ENCODE data around the gene VPS9D1. TPM values are rescaled to one million over a fixed set of nuclear protein-coding genes. Genes with fewer than 3 reads are reported as not detected.

VPS9D1 gene
- polyA plus RNA-seq, 1 experiment, result 15.6 TPM

DNA sequence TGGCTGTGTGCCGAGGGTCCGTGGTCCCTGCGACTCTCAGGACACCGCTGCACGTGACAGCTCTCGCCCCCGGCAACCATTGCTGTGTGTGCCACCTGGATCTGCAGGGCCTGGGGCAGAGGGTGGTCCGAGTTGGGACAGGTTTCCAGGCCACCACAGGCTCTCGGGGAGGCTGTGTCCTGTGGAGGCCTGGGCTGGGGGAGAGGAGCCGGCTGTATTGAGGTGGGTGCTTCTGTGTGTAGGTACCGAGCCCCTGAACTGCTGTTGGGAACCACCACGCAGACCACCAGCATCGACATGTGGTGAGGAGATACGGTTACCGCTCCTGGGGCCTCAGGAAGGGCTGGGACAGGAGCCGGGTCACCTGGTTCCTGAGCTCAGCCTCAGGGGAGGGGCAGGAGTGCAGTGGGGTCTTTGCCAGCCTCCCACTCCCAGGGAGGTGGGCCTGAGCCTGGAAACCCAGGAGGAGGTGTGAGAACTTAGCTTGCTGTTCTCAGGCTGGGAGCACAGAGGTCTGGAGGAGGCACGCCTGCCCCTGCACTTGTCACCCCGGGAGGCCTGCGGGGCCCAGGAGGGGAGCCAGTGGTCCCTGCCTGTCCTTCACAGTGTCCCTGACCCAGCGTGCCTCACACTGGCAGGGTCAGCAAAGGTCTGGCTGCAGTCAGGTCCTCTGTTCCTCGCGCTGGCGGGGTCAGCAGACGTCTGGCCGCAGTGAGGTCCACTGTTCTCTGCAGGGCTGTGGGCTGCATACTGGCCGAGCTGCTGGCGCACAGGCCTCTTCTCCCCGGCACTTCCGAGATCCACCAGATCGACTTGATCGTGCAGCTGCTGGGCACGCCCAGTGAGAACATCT lies 26.5 kb downstream of the VPS9D1 start:
- Histone ChIP-seq H3K27me3 (ENCODE audit: control insufficient read depth, insufficient read depth, low read length) (no peaks in the 10 kb centered on the region), H3K36me3 (ENCODE audit: control insufficient read depth, insufficient read depth, low read length) (peaks cover 46% of the 10 kb centered on the region), H3K4me3 (ENCODE audit: low read depth, low read length) (no peak overlapping the region)
- ChIA-PET CTCF (interaction anchor here (0.7 kb wide), 1 partner anchor 11 kb away, joined by 3 read pairs; no protein-coding TSS in a partner anchor), POLR2A (no interaction called here)
- TF ChIP-seq, protein P1, sequence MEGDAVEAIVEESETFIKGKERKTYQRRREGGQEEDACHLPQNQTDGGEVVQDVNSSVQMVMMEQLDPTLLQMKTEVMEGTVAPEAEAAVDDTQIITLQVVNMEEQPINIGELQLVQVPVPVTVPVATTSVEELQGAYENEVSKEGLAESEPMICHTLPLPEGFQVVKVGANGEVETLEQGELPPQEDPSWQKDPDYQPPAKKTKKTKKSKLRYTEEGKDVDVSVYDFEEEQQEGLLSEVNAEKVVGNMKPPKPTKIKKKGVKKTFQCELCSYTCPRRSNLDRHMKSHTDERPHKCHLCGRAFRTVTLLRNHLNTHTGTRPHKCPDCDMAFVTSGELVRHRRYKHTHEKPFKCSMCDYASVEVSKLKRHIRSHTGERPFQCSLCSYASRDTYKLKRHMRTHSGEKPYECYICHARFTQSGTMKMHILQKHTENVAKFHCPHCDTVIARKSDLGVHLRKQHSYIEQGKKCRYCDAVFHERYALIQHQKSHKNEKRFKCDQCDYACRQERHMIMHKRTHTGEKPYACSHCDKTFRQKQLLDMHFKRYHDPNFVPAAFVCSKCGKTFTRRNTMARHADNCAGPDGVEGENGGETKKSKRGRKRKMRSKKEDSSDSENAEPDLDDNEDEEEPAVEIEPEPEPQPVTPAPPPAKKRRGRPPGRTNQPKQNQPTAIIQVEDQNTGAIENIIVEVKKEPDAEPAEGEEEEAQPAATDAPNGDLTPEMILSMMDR (IDR thresholded peaks at IDR 0.05; ENCODE audit: insufficient read depth, low read depth, low read length), result no peak
- no peak for DNase-seq (ENCODE audit: low read depth)

- DNase-seq (ENCODE audit: low read depth), result no peak
- TF ChIP-seq, protein P1 (IDR thresholded peaks at IDR 0.05; ENCODE audit: insufficient read depth, low read depth, low read length), result no peak
- H3K4me3 ChIP-seq (ENCODE audit: low read depth, low read length), result no peak overlapping the region
- ChIA-PET CTCF (interaction anchor here (0.7 kb wide), 1 partner anchor 12 kb away, joined by 3 read pairs; no protein-coding TSS in a partner anchor), POLR2A (no interaction called here)
- H3K27me3 ChIP-seq (ENCODE audit: control insufficient read depth, insufficient read depth, low read length), result no peaks in the 10 kb centered on the region
- H3K36me3 ChIP-seq (ENCODE audit: control insufficient read depth, insufficient read depth, low read length), result peaks cover 46% of the 10 kb centered on the region
Measured at GRCh38 chr16:89693289-89693731, 27.4 kb downstream of the VPS9D1 start.

GRCh38 chr16:89691986-89692569 lies 28.6 kb downstream of the VPS9D1 start:
- no peak for DNase-seq (ENCODE audit: low read depth)
- Histone ChIP-seq H3K36me3 (ENCODE audit: control insufficient read depth, insufficient read depth, low read length) (peaks cover 41% of the 10 kb centered on the region), H3K27me3 (ENCODE audit: control insufficient read depth, insufficient read depth, low read length) (no peaks in the 10 kb centered on the region), H3K4me3 (ENCODE audit: low read depth, low read length) (no peak overlapping the region)
- TF ChIP-seq, protein P1 (IDR thresholded peaks at IDR 0.05; ENCODE audit: insufficient read depth, low read depth, low read length), result no peak
- POLR2A ChIA-PET, result no interaction called here
- CTCF ChIA-PET, result no interaction called here

- Histone ChIP-seq H3K36me3 (ENCODE audit: control insufficient read depth, insufficient read depth, low read length) (peaks cover 37% of the 10 kb centered on the region), H3K4me3 (ENCODE audit: low read depth, low read length) (no peak overlapping the region), H3K27me3 (ENCODE audit: control insufficient read depth, insufficient read depth, low read length) (no peaks in the 10 kb centered on the region)
- ChIA-PET POLR2A (no interaction called here), CTCF (interaction anchor here (0.9 kb wide), 1 partner anchor 9 kb away, joined by 3 read pairs; no protein-coding TSS in a partner anchor)
- TF ChIP-seq, protein P1 (IDR thresholded peaks at IDR 0.05; ENCODE audit: insufficient read depth, low read depth, low read length), result no peak
- no peak for DNase-seq (ENCODE audit: low read depth)
Measured at GRCh38 chr16:89691231-89691985, 29.3 kb downstream of the VPS9D1 start.

All from BJ (cell line).